EL (cell line): ENCODE data around the gene PEX26.
"Not testable (repeated sequence)": the region's sequence is repeated elsewhere in the genome, so short reads cannot be mapped to it uniquely, and the experiment has no call there.

Experiments used
- DNase-seq: peaks from one replicate; pipeline ENCODE4 v3.0.0-alpha.2; 2016

PEX26 gene

DNA sequence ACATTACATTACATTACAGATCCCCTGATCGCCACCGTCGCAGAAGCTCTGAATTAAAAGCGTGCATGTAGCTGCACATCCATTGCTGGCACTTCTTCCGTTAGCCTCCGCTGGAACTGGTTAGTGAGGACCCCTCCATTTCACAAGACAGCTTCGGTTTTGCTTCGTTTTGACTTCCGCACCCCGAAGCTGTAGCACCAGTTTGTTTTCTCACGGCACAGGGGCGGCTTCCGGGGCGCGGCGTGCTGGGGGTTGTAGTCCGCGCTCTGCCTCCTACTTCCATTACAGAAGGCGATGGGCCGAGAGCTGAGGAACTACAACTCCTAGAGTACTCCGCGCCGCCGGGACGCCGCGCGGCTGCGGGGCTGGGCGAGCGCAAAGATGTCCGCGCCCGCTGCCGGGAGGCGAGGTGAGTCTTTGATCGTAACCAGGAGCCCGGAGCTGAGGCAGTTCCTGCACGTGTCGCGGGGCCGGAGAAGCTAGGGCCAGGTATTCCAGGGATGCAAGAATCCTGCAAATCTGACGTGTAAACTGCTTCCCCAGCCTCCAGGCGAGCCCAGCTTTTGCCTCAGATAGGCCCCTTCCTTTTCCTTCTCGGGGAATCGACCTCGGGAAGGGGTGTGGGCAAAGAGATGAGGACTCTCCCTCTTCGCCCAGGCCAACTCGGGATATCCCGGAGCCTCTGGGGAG lies at the start of gene PEX26:
Gene PEX26 (plus strand): TSS at position 352 of the 690 bp plus-strand sequence. CDS start 387 bp downstream, outside the sequence.
- DNase-seq = peak; percentile 96

DNA sequence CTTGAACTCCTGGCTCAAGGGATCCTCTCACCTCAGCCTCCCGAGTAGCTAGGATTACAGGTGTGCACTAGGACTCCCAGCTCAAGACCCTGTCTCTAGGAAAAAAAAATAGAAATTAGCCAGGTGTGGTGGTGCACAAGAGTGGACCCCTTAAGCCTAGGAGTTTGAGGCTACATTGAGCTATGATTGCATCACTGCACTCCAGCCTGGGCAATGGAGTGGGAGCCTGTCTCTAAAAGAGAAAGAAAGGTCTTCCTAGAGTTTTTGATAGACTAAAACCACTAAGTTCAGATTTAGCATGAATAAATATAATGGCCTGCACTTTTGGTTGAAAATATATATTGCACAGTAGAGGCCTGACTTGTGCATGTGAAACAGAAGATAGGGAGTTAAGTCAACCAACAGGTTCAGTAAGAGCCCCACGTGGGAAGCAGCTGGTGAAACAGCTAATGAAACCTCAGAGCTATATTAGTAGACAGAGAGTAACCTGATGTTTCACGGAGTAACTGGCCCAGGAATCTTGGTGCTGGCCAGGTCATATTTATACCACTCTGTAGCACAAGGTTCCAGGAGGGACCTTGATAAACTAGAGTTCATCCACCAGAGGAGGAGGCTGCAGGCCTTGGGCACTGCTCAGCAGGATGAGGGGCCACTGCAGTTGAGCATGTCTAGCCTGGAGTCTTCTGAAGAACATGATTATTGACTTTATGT lies 48.8 kb upstream of the PEX26 start:
- no peak for DNase-seq

DNA sequence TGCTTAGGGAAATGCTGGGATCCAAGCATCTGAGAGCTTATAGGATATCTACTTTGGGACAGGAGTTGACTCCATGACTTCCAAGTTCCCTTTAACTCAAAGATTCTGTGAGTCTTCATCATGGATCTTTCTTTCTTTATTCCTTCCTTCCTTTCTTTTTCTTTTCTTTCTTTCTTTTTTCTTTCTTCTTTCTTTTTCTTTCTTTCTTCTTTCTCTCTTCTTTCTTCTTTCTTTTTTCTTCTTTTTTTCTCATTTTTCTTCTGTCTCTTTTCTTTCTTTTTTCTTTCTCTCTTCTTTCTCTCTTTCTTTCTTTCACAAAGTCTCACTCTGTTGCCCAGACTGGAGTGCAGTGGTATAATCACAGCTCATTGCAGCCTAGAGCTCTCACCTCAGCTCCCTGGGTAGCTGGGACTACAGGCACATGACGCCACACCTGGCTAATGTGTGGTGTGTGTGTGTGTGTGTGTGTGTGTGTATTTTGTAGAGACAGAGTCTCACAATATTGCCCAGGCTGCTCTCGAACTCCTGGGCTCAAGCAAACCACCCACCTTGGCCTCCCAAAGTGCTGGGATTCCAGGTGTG lies 48.0 kb upstream of the PEX26 start:
- no peak for DNase-seq

DNA sequence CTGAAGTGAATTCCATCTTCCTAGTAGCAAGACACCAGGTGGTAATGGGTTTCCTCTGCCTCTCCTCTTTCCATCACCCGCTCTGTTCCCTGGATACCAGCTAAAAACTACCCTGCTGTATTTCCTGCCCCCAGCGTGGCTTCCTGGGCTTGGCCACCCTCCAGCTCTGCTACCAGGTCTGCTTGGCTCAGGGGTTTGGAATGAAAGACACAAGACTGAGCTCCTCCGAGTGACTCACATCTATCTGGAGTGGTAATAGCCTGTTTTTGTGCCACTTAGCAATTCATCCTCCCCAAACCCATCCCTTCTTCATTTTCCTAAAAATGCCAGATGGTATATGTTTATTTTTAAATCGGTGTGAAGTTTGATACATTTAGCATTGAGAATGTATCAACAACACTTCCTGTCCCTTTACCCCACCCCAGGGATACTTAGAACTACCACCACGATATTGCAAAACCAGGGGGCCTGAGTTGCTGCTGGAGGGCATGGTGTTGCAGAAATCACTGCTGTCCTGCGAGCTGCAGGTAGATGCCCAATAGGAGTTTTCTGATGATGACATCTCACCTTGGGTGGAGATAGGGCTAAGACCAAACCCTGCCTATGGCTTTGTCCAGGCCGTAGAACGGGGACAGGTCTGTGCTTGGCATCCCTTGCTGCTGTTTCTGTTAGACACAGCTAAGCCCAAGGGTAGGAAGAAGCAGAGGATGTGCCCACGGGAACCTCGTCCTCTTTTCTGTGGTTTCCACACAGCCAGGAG lies 45.9 kb upstream of the PEX26 start:
- DNase-seq = peak; percentile 98

DNA sequence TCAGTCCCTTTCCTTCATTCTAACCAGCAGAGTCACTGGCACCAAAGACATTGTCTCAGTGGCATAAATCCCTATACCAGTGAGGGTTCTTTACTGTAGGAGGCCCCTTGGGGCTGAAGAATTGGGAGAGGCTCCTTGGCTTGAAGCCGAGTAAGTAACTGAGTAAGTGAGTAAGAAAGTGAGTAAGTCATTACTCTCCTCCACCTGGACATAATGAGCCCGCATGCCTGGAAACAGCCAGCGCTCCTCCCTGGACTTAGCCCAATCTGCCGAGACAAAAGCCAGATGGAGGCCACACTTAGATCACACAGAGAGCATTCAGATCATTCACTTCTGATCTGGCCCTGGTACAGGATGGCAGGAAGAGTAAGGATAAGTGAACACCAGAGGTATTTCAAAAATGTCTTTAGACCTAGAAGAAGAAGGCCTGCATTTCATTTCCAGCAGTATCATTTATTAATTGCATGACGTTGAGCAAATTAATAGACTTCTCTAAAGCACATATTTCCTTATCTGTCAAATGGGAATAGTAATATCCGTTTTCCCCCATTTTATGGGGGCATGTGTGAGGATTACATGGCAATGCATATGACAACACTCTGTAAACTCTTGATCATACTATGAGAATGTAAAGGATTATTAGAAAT lies 45.2 kb upstream of the PEX26 start:
- DNase-seq = peak; percentile 92

DNA sequence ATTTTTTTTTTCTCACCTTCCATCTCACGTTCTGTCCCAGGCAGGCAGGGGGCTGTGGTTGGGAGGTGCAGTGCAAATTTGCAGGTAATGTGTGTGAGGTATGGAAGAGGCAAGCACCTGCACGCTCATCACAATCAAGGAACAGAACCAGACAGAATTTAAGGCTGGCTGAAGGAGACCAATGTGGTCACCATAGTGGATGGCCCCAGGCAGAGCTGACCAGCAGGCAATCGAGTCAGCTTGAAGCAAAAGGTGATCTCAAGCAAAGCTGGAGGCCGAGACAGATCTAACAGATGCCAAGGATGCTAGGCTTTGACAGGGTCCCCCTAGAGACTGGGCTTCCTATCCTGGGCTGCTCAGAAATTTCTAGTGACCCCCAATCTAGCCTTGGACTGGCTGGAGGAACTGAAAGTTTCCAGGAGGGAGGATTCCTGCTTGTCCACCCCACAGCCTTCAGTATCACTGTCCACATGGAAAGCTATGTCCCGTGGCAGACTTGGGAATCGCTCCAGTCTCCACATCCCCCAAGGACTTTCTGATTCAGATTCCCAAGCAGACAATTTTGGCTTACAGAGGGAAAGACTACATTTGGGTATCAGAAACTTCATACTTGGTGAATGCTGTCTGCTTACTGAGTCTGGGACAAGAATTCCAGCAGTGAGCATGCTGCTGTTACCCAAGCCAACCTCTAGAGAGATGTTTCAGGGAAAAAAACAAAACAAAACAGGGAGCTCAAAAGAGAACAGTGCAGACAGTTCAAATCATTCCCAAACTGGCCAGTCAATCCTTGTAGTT lies 44.4 kb upstream of the PEX26 start:
- DNase-seq = no peak

DNA sequence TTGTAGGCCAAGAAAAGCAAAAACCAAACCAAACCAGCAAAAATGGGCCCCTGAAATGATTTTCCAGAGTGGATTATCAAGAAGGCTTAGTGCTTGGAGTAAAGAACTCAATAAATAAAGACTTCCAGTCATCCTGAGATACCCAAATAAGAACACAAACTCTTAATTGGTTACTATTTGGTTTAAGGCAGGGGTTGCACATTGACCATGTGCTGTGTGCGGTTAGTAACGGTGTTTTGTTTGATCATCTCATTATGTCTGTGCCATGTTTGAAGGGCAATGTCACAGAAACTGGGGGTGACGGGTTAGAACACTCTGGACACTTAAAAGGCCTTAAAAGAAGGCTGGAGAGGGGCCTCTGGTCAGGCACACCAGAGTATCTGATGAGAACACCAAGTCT lies 43.7 kb upstream of the PEX26 start:
- DNase-seq = no peak

DNA sequence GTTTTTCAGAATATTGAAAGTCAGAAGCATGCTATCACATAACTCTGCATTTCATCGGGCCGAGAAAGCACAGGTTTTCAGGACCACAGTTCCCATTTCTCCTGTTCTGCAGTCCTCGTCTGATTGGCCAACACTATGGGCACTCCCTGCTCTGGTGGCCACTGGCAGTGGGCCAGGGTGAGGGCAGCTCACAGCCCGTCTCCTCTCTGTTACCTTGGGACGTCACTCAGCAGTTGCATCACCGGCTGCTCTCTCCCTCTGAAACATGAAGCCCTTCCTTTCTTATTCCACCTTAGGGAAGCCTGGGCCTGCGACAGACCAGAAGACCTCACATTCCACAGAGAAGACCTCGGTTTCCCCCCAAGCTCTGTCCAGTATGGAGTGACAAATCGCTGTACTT lies 42.0 kb upstream of the PEX26 start:
- DNase-seq = no peak

DNA sequence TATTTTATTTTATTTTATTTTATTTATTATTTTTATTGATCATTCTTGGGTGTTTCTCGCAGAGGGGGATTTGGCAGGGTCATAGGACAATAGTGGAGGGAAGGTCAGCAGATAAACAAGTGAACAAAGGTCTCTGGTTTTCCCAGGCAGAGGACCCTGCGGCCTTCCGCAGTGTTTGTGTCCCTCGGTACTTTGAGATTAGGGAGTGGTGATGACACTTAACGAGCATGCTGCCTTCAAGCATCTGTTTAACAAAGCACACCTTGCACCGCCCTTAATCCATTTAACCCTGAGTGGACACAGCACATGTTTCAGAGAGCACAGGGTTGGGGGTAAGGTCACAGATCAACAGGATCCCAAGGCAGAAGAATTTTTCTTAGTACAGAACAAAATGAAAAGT lies 36.9 kb upstream of the PEX26 start:
- not testable (repeated sequence) for DNase-seq

DNA sequence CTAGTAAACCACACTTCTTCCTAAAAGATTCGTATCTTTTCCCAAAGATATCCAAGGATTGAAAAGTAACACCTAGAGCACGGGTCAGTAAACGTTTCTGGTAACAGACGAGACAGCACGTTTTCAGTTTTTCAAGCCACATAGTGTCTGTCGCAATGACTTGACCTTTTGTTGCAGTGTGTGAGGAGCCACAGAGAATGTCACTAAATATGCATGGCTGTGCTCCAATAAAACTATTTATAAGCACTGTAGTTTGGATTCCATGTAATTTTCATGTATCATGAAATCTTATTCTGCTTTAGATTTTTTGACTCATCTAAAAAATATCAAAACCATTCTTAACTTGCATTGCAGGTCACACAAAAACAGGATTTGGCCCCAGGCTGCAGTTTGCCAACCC lies 35.1 kb upstream of the PEX26 start:
- peak; percentile 58 for DNase-seq

DNA sequence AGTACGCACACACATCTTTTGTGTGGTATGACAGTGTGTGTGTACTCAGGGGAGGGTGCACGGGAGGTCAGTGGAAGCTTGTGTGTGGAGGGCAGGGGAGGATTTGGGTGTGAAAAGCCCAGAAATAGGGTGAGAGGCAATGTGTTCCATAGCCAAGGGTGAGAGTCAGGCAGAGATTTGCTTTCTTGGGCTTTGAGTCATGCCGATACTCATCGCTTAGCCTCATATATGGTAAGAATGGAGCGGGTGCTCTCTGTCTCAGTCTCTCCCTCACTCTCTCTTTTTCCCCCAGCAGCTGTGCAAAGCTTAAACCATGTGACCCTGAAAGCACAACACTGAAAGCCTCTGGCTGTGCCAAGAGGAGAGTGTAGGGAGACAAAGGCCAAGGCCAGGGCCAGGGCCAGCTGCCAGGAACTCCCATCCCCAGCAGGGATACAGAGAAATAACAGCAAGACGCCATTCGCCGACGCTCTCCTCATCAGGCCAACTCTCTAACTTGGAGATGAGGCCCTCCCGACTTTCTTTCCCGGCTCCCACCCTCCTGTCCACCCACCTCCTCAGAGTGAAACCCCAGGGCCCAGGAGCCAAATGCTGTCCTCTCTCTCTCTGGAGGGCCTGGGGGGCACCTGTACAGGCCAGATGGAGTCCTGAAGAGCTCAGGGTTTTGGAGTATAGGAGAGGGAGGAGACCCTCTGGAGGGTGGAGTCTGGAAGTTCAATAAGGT lies 33.1 kb upstream of the PEX26 start:
- no peak for DNase-seq

DNA sequence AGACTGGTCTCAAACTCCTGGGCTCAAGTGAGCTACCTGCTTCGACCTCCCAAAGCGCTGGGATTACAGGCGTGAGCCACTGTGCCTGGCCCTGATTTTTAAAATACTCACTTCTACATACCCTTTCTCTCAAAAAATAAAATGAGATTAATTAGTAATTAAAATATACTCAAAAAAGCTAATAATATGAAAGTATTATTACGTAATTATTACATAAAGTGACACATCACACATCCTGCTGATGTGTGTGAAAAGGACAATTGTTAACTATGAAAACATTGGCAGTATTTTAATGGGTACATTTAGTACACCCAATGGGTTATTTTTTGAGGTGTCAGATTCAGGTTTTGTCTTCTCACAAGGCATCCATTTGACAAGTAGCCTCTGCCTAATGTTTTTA lies 32.0 kb upstream of the PEX26 start:
- DNase-seq = no peak

DNA sequence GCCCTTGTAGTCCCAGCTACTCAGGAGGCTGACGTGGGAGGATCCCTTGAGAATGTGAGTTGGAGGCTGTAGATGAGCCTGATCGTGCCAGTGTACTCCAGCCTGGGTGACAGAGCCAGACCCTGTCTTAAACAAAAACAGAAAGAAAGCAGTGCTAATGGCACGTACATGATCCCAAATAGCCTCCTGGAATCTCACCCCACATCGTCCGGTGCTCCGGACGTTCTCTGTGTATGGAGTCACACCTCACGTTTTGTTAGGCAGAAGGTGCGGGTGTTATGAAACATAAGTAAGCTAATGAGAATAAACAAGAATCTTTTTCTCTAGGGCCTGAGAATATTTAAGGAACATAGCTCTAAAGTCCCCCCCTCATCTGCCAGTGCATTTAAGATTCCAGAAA lies 29.7 kb upstream of the PEX26 start:
- no peak for DNase-seq

DNA sequence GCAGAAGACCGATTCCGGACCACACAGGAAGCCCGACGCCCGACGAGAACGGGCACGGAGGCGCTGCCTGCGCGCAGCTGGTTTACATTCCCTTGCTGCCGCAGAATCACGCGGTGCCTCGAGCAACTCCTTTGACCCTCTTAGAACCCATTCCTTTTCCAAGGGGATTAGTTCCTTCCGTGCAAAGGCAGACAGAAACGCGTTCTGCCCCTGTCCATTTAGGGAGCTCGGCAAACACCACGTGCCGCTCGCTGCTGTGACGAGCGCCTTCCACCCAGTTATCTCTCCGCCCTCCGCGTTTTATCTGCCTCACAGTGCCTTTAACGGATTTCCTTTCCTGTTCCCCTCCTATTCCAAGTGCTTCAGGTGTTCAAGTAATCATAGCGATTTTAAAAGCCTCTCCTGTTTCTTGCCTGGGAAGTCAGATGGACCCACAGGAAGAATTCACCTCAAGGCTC lies 29.3 kb upstream of the PEX26 start:
- DNase-seq = peak; percentile 66

DNA sequence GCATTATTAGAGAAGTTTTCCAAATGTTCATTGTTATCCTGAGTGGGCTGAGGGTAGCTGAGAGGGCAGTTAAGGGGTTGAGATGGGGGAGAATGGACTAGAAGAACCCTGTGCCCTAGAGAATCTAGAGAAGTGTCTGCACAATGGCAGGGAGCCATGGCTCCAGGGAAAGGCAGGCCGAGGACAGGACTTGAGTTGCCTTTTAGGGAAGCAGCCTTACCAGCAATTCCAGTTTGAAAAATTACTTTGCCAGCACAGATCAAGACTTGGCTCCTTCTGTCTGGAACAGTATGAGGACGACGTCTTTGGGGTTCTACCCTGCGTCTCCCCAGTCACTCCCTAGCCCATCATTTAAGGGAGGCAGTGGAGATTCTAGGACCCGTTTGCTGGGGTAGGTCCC lies 27.7 kb upstream of the PEX26 start:
- no peak for DNase-seq

DNA sequence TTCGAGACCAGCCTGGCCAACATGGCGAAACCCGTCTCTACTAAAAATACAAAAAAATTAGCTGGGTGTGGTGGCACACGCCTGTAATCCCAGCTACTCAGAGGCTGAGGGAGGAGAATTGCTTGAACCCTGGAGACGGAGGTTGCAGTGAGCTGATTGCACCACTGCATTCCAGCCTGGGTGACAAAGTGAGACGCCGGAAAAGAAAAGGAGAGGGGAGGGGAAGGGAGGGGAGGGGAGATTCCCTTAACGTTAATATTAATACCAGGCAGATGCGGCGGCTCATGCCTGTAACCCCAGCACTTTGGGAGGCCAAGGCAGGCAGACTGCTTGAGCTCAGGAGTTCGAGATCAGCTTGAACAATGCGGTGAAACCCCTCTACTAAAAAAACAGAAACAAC lies 26.7 kb upstream of the PEX26 start:
- DNase-seq = not testable (repeated sequence)

DNA sequence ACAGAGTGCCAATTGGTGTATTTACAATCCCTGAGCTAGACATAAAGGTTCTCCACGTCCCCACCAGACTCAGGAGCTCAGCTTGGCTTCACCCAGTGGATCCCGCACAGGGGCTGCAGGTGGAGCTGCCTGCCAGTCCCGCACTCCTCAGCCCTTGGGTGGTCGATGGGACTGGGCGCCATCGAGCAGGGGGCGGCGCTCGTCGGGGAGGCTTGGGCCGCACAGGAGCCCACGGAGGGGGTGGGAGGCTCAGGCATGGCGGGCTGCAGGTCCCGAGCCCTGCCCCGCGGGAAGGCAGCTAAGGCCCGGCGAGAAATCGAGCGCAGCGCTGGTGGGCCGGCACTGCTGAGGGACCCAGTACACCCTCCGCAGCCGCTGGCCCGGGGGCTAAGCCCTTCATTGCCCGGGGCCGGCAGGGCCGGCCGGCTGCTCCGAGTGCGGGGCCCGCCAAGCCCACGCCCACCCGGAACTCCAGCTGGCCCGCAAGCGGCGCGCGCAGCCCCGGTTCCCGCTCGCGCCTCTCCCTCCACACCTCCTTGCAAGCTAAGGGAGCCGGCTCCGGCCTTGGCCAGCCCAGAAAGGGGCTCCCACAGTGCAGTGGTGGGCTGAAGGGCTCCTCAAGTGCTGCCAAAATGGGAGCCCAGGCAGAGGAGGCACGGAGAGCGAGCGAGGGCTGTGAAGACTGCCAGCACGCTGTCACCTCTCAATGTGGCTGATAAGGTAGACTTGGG lies 24.4 kb upstream of the PEX26 start:
- not testable (repeated sequence) for DNase-seq

DNA sequence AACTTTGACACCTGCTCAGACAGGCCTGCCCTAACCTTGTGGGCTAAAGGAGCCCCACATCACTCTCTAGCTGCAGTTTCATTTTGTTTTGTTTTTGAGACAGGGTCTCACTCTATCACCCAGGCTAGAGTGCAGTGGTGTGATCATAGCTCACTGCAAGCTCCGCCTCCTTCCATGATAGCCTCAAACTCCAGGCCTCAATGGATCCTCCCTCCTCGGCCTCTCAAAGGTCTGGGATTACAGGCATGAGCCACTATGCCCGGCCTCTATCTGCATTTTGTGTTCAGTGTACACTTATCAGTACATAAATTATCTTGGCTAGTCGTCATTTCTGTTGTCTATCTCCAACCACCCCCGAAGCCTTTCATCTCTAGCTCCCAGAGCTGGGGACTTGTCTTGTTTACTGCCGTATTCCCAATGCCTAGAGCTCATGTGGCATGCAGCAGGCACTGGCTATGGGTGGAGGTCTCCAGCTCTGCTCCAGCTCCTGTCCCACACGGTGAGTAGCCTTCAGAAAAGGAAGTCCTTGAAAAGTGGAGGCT lies 22.1 kb upstream of the PEX26 start:
- no peak for DNase-seq

DNA sequence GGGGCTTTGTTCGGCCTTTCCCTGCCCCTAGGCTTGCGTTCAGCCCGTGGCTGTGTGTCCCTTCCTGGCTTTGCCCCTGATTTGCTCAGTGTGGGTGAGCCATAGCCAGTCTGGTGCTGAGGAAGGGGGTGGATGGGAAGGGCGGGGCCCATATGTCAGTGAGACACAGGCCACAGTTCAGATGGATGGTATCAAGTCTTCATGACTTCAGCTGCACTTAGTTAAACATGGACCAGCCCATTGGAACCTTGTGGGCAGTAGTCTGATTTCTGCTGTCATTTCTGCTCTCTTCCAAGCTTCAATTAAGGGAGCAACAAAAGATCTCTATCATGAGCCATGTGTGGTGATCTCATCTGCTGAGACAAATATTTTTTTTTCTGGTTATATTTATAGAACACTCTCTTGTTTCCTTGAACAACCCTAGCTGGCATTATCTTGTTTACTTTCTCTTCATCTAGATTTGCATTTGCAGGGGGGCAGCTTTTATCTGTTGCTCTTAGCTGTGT lies 21.6 kb upstream of the PEX26 start:
- peak; percentile 78 for DNase-seq
